ENCODE data around the gene DCAF6.

Gene DCAF6

DNA sequence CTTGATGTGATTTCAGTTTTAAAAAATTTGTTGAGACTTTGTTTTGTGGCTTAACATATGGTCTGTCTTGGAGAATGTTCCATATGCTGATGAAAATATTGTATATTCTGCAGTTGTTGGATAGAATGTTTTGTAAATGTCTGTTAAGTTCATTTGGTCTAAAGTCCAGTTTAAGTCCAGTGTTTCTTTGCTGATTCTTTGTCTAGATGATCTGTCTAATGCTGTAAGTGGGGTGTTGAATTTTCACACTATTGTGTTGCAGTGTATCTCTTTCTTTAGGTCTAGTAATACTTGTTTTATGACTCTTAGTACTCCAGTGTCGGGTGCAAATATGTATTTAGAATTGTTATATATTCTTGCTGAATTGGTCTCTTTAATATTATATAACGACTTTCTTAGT, 11.2 kb downstream of the DCAF6 start:
- H3K9ac ChIP-seq (ENCODE audit: low read length): no peak overlapping the region
- no peak for TF ChIP-seq EZH2phosphoT487 (conservative IDR thresholded peaks at IDR 0.05; ENCODE audit: low read length)
- TF ChIP-seq, protein P1, sequence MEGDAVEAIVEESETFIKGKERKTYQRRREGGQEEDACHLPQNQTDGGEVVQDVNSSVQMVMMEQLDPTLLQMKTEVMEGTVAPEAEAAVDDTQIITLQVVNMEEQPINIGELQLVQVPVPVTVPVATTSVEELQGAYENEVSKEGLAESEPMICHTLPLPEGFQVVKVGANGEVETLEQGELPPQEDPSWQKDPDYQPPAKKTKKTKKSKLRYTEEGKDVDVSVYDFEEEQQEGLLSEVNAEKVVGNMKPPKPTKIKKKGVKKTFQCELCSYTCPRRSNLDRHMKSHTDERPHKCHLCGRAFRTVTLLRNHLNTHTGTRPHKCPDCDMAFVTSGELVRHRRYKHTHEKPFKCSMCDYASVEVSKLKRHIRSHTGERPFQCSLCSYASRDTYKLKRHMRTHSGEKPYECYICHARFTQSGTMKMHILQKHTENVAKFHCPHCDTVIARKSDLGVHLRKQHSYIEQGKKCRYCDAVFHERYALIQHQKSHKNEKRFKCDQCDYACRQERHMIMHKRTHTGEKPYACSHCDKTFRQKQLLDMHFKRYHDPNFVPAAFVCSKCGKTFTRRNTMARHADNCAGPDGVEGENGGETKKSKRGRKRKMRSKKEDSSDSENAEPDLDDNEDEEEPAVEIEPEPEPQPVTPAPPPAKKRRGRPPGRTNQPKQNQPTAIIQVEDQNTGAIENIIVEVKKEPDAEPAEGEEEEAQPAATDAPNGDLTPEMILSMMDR (IDR thresholded peaks at IDR 0.05; ENCODE audit: insufficient read depth, low read length, poor library complexity, severe bottlenecking): no peak
- H3K27me3 ChIP-seq (ENCODE audit: low read length): no peaks in the 10 kb centered on the region
- H3K27ac ChIP-seq (ENCODE audit: low read depth, low read length): no peak overlapping the region
- H3K79me2 ChIP-seq (ENCODE audit: insufficient read depth, low read length): peaks cover 67% of the 10 kb centered on the region
- 0 out of 2 replicates have a peak, but pooled peaks cover 3% of the 10 kb centered on the region for H3K36me3 ChIP-seq (ENCODE audit: low read length)
- no peaks in the 10 kb centered on the region for H3F3A ChIP-seq (ENCODE audit: insufficient read depth)
- peaks cover 26% of the 10 kb centered on the region for H4K20me1 ChIP-seq (ENCODE audit: low read depth, low read length)
- H2AFZ ChIP-seq (ENCODE audit: low read depth, low read length, severe bottlenecking): no peak overlapping the region
- no peaks in the 10 kb centered on the region for H3K9me2 ChIP-seq (replicated peaks; ENCODE audit: insufficient read depth, low read length)
- no peak overlapping the region for H3K4me2 ChIP-seq (ENCODE audit: low read depth, low read length, poor library complexity, severe bottlenecking)
- H3K9me3 ChIP-seq (ENCODE audit: insufficient read depth, low read length): no peaks in the 10 kb centered on the region
- H3K4me3 ChIP-seq (ENCODE audit: insufficient read depth, low read length, poor library complexity, severe bottlenecking): no peak overlapping the region

DNA sequence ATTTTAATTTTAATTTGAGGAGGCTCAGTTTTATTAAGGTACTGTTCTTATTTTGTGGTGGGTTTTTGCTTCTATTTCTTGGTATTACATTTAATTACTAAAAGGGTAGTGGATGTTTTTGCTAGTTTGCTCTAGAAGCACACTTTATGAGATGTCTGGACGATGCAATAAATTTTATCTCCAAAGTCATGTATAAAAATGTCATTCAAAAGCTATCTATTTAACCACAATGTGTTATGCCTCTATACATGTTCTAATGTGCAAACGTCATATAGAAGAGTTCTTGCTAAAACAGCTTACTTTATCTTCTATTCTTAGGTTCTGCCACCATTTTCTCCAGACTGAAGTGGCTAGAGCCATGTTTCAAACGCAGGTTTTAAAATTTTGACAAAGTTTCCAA, 13.3 kb downstream of the DCAF6 start:
- no peak overlapping the region for H3K9ac ChIP-seq (ENCODE audit: low read length)
- H4K20me1 ChIP-seq (ENCODE audit: low read depth, low read length): 0 out of 2 replicates have a peak, but pooled peaks cover 20% of the 10 kb centered on the region
- H3K4me3 ChIP-seq (ENCODE audit: insufficient read depth, low read length, poor library complexity, severe bottlenecking): no peak overlapping the region
- no peaks in the 10 kb centered on the region for H3K27me3 ChIP-seq (ENCODE audit: low read length)
- TF ChIP-seq EZH2phosphoT487 (conservative IDR thresholded peaks at IDR 0.05; ENCODE audit: low read length): no peak
- TF ChIP-seq, protein P1 (IDR thresholded peaks at IDR 0.05; ENCODE audit: insufficient read depth, low read length, poor library complexity, severe bottlenecking): no peak
- no peaks in the 10 kb centered on the region for H3K9me3 ChIP-seq (ENCODE audit: insufficient read depth, low read length)
- no peaks in the 10 kb centered on the region for H3K9me2 ChIP-seq (replicated peaks; ENCODE audit: insufficient read depth, low read length)
- H3K4me2 ChIP-seq (ENCODE audit: low read depth, low read length, poor library complexity, severe bottlenecking): no peak overlapping the region
- 0 out of 2 replicates have a peak, but pooled peaks cover 5% of the 10 kb centered on the region for H3K36me3 ChIP-seq (ENCODE audit: low read length)
- no peaks in the 10 kb centered on the region for H3F3A ChIP-seq (ENCODE audit: insufficient read depth)
- H3K27ac ChIP-seq (ENCODE audit: low read depth, low read length): no peak overlapping the region
- H2AFZ ChIP-seq (ENCODE audit: low read depth, low read length, severe bottlenecking): no peak overlapping the region
- peaks cover 48% of the 10 kb centered on the region for H3K79me2 ChIP-seq (ENCODE audit: insufficient read depth, low read length)

DNA sequence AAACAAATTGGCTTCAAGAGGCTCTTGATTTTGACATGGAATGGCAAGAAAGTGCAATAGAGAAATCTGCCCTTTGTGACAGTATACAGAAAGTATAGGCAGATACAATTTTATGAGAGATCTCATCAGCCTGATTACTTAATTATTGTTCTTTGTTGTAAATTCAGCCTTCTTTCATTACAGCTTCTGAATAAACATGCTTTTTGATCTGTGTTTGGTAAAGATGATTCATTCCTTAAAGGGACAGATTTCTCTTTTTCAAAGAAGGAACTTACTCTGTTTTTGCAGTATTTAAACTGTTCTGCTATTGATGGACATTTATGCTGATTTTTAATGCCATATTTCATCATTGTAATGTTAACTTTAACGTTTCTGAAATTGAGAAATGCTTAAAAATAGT, 14.1 kb downstream of the DCAF6 start:
- H3K79me2 ChIP-seq (ENCODE audit: insufficient read depth, low read length): peaks cover 45% of the 10 kb centered on the region
- peaks cover 9% of the 10 kb centered on the region; the same call in 1 of the 2 replicates for H3K36me3 ChIP-seq (ENCODE audit: low read length)
- H3F3A ChIP-seq (ENCODE audit: insufficient read depth): no peaks in the 10 kb centered on the region
- no peaks in the 10 kb centered on the region for H3K27me3 ChIP-seq (ENCODE audit: low read length)
- no peaks in the 10 kb centered on the region for H3K9me3 ChIP-seq (ENCODE audit: insufficient read depth, low read length)
- H3K4me2 ChIP-seq (ENCODE audit: low read depth, low read length, poor library complexity, severe bottlenecking): no peak overlapping the region
- H3K4me3 ChIP-seq (ENCODE audit: insufficient read depth, low read length, poor library complexity, severe bottlenecking): no peak overlapping the region
- no peak overlapping the region for H2AFZ ChIP-seq (ENCODE audit: low read depth, low read length, severe bottlenecking)
- H3K27ac ChIP-seq (ENCODE audit: low read depth, low read length): no peak overlapping the region
- TF ChIP-seq, protein P1 (IDR thresholded peaks at IDR 0.05; ENCODE audit: insufficient read depth, low read length, poor library complexity, severe bottlenecking): no peak
- TF ChIP-seq EZH2phosphoT487 (conservative IDR thresholded peaks at IDR 0.05; ENCODE audit: low read length): no peak
- 0 out of 2 replicates have a peak, but pooled peaks cover 17% of the 10 kb centered on the region for H4K20me1 ChIP-seq (ENCODE audit: low read depth, low read length)
- H3K9me2 ChIP-seq (replicated peaks; ENCODE audit: insufficient read depth, low read length): no peaks in the 10 kb centered on the region
- no peak overlapping the region for H3K9ac ChIP-seq (ENCODE audit: low read length)

All from SU-DHL-6 (cell line).